K562 treated with DMSO at 1 percent for 4 hours (cell line): ENCODE measurements around the gene GPX6. TPM values are rescaled to one million over a fixed set of nuclear protein-coding genes. Genes with fewer than 3 reads are reported as not detected.

Source experiments
- total RNA-seq: library from RNA; unstranded; fragments of 300-600 nt; gene quantifications from 2 replicates; pipeline ENCODE4 v1.2.3, GENCODE V29; 2022; ENCODE audit not compliant: insufficient read depth

The GPX6 gene
- total RNA-seq = not detected in 2 replicates

GRCh38 chr6:28515676-28516075 lies at the start of gene GPX6:
Gene GPX6, minus strand, starts transcription at chr6:28515793. Its CDS starts 50 bp downstream, at chr6:28515743.

GRCh38 chr6:28525496-28526039 lies 10.0 kb upstream of the GPX6 start, which contains the start of gene GPX5:
Gene GPX5, plus strand, starts transcription at chr6:28525881. Its CDS starts 133 bp downstream, at chr6:28526014.

Other genes starting within 250 kb of the GPX6 start
- 4.1 and 5.6 TPM in 2 replicates for gene ZSCAN26, start 248.7 kb downstream of the GPX6 start, total RNA-seq
- gene PGBD1, start 234.2 kb downstream of the GPX6 start, total RNA-seq = 7.1 and 8.1 TPM in 2 replicates
- 5.8 and 7.0 TPM in 2 replicates for gene ZSCAN31, start 179.6 kb downstream of the GPX6 start, total RNA-seq
- gene ZKSCAN3, start 165.8 kb downstream of the GPX6 start, total RNA-seq = 4.3 and 4.5 TPM in 2 replicates
- 4.5 and 6.8 TPM in 2 replicates for gene ZSCAN12, start 116.0 kb downstream of the GPX6 start, total RNA-seq
- gene ZSCAN23, start 72.3 kb downstream of the GPX6 start, total RNA-seq = not detected in 2 replicates
- gene GPX5, start 10.1 kb upstream of the GPX6 start, total RNA-seq = 1.2 and 2.2 TPM in 2 replicates